PC-3 (cell line): ENCODE measurements around the gene NXPH1. TPM values are rescaled to one million over a fixed set of nuclear protein-coding genes. Genes with fewer than 3 reads are reported as not detected.

ENCODE experiments used
- ATAC-seq: fragments of 200-7000 bp; cut with Tn5 transposase; 2 replicates; pipeline ENCODE4 v1.9.1; 2020; ENCODE audit warnings: mild to moderate bottlenecking, moderate library complexity
- BruUV-seq: library from RNA; stranded (reverse); fragments of 400-500 nt; replicated peaks from 2 replicates; lab custom pipeline; 2021; lab: Mats Ljungman, UMichigan
- CTCF ChIA-PET: fragments of 300-600 bp; sonication (Branson Sonifier 250); formaldehyde crosslinking; loops from one replicate; lab custom pipeline; 2022; ENCODE audit warnings: antibody characterized with exemption; lab: Charles Lee
- POLR2A ChIA-PET: fragments of 300-600 bp; sonication (Branson Sonifier 250); formaldehyde crosslinking; loops from one replicate; lab custom pipeline; 2022; ENCODE audit warnings: antibody characterized with exemption; ENCODE audit not compliant: unreplicated experiment; lab: Charles Lee
- DNase-seq: peaks from one replicate; pipeline ENCODE4 v3.0.0-alpha.2; 2015
- H2AFZ ChIP-seq: fragments of 300-600 bp; sonication (generic); 2 replicates; pipeline ENCODE4 v1.6.0; 2016; ENCODE audit warnings: antibody characterized with exemption, low read length
- H3F3A ChIP-seq: fragments of 300-600 bp; sonication (generic); one replicate; pipeline ENCODE4 v1.6.0; 2017; ENCODE audit warnings: antibody characterized with exemption, low read length, control low read depth, mild to moderate bottlenecking; ENCODE audit not compliant: unreplicated experiment
- H3K27ac ChIP-seq: fragments of 300-600 bp; sonication (generic); 2 replicates; pipeline ENCODE4 v1.5.1; 2016; ENCODE audit warnings: mild to moderate bottlenecking, low read length
- H3K27me3 ChIP-seq: fragments of 300-600 bp; sonication (generic); 2 replicates; pipeline ENCODE4 v1.6.1; 2016; ENCODE audit warnings: low read length, mixed read lengths
- H3K36me3 ChIP-seq: fragments of 300-600 bp; sonication (generic); 2 replicates; pipeline ENCODE4 v1.6.1; 2016; ENCODE audit warnings: low read depth, mixed run types, low read length, mixed read lengths
- H3K4me1 ChIP-seq: fragments of 300-600 bp; sonication (generic); 2 replicates; pipeline ENCODE4 v1.5.1; 2016; ENCODE audit warnings: low read length; ENCODE audit not compliant: insufficient read depth
- H3K4me2 ChIP-seq: fragments of 300-600 bp; sonication (generic); 2 replicates; pipeline ENCODE4 v1.6.0; 2016; ENCODE audit warnings: low read length
- H3K4me3 ChIP-seq: fragments of 300-600 bp; sonication (generic); 2 replicates; pipeline ENCODE4 v1.5.1; 2016; ENCODE audit warnings: mild to moderate bottlenecking, low read length, mixed read lengths
- H3K79me2 ChIP-seq: fragments of 300-600 bp; sonication (generic); 2 replicates; pipeline ENCODE4 v1.6.1; 2017; ENCODE audit warnings: low read length, mixed read lengths
- H3K9ac ChIP-seq: fragments of 300-600 bp; sonication (generic); 2 replicates; pipeline ENCODE4 v1.6.0; 2016; ENCODE audit warnings: mild to moderate bottlenecking, low read length
- H3K9me2 ChIP-seq: fragments of 300-600 bp; sonication (generic); replicated peaks from 2 replicates; pipeline ENCODE4 v1.6.1; 2016; ENCODE audit warnings: mixed run types, low read length, mixed read lengths
- H3K9me3 ChIP-seq: fragments of 300-600 bp; sonication (generic); 2 replicates; pipeline ENCODE4 v1.6.1; 2016; ENCODE audit warnings: low read length, mixed read lengths
- H4K20me1 ChIP-seq: fragments of 300-600 bp; sonication (generic); 2 replicates; pipeline ENCODE4 v1.6.1; 2016; ENCODE audit warnings: low read length, mixed read lengths
- CTCF ChIP-seq: fragments of 300-600 bp; sonication (generic); conservative IDR thresholded peaks from 2 replicates; pipeline ENCODE4 v1.5.1; 2017; ENCODE audit warnings: antibody characterized with exemption, low read depth, mild to moderate bottlenecking, low read length
- EZH2 ChIP-seq: fragments of 300-600 bp; sonication (generic); IDR thresholded peaks from one replicate; pipeline ENCODE4 v1.6.1; 2017; ENCODE audit warnings: antibody characterized with exemption, mild to moderate bottlenecking, low read length; ENCODE audit not compliant: unreplicated experiment
- EZH2phosphoT487 ChIP-seq: fragments of 300-600 bp; sonication (generic); IDR thresholded peaks from 2 replicates; pipeline ENCODE4 v1.6.1; 2018; ENCODE audit warnings: mild to moderate bottlenecking, antibody characterized with exemption, low read length, borderline replicate concordance
- intact Hi-C: fragments of 100-400 bp; cut with micrococcal nuclease; formaldehyde crosslinking; loops from 2 replicates; pipeline ENCODE4 v1.9.0; 2023
- total RNA-seq: library from RNA; depleted of rRNA; stranded (reverse); fragments of >200 nt; gene quantifications from 2 replicates; pipeline ENCODE4 v1.2.3, GENCODE V29; 2014

Gene NXPH1
- total RNA-seq, 1 experiment from 2014 or later: not detected

- BruUV-seq: no TSS peak
- ATAC-seq: no peak
Observed at GRCh38 chr7:8615019-8615418, 181.6 kb downstream of the NXPH1 start.

GRCh38 chr7:8618441-8619070, 185.1 kb downstream of the NXPH1 start:
- TF ChIP-seq EZH2phosphoT487 (no peak), CTCF (no peak), EZH2 (no peak)
- POLR2A ChIA-PET: no interaction called here

More at GRCh38 chr7:8615019-8615418, 181.6 kb downstream of the NXPH1 start:
- no peaks in the 10 kb centered on the region for H3K27me3 ChIP-seq
- CTCF ChIA-PET: no interaction called here
- no peak overlapping the region for H3K4me3 ChIP-seq
- H2AFZ ChIP-seq: no peak overlapping the region
- no peak overlapping the region for H3K27ac ChIP-seq
- no peak for DNase-seq
- POLR2A ChIA-PET: no interaction called here
- TF ChIP-seq EZH2phosphoT487 (no peak), EZH2 (no peak), CTCF (no peak)
- H3F3A ChIP-seq: no peaks in the 10 kb centered on the region
- H4K20me1 ChIP-seq: no peaks in the 10 kb centered on the region
- 0 out of 2 replicates have a peak, but pooled peaks cover 3% of the 10 kb centered on the region for H3K9me3 ChIP-seq
- no peak overlapping the region for H3K4me2 ChIP-seq
- intact Hi-C loops: no loop called here
- H3K79me2 ChIP-seq: no peaks in the 10 kb centered on the region
- no peaks in the 10 kb centered on the region for H3K36me3 ChIP-seq
- no peaks in the 10 kb centered on the region for H3K4me1 ChIP-seq
- H3K9me2 ChIP-seq: no peaks in the 10 kb centered on the region
- no peak overlapping the region for H3K9ac ChIP-seq

GRCh38 chr7:8620169-8620568, 186.8 kb downstream of the NXPH1 start:
- no peaks in the 10 kb centered on the region for H3K9me2 ChIP-seq
- H3K9ac ChIP-seq: no peak overlapping the region
- H3F3A ChIP-seq: no peaks in the 10 kb centered on the region
- H2AFZ ChIP-seq: no peak overlapping the region
- DNase-seq (no peak), ATAC-seq (no peak)
- intact Hi-C loops: no loop called here
- CTCF ChIA-PET: no interaction called here
- H3K79me2 ChIP-seq: no peaks in the 10 kb centered on the region
- no peak overlapping the region for H3K4me2 ChIP-seq
- no peak overlapping the region for H3K27ac ChIP-seq
- no peaks in the 10 kb centered on the region for H3K4me1 ChIP-seq
- POLR2A ChIA-PET: no interaction called here
- no peaks in the 10 kb centered on the region for H4K20me1 ChIP-seq
- no peaks in the 10 kb centered on the region for H3K36me3 ChIP-seq
- BruUV-seq: no TSS peak
- no peaks in the 10 kb centered on the region for H3K27me3 ChIP-seq
- no peak for TF ChIP-seq EZH2
- no peak for TF ChIP-seq EZH2phosphoT487
- TF ChIP-seq CTCF: no peak
- H3K9me3 ChIP-seq: 0 out of 2 replicates have a peak, but pooled peaks cover 3% of the 10 kb centered on the region
- no peak overlapping the region for H3K4me3 ChIP-seq

More at GRCh38 chr7:8618441-8619070, 185.1 kb downstream of the NXPH1 start:
- no peak overlapping the region for H3K4me2 ChIP-seq
- DNase-seq: no peak
- no peaks in the 10 kb centered on the region for H4K20me1 ChIP-seq
- BruUV-seq: no TSS peak
- H3K4me1 ChIP-seq: no peaks in the 10 kb centered on the region
- no peak overlapping the region for H3K27ac ChIP-seq
- H3K9me3 ChIP-seq: 0 out of 2 replicates have a peak, but pooled peaks cover 3% of the 10 kb centered on the region
- no peaks in the 10 kb centered on the region for H3K27me3 ChIP-seq
- no peak for ATAC-seq
- intact Hi-C loops: no loop called here
- H3F3A ChIP-seq: no peaks in the 10 kb centered on the region
- CTCF ChIA-PET: no interaction called here
- H3K79me2 ChIP-seq: no peaks in the 10 kb centered on the region
- H2AFZ ChIP-seq: no peak overlapping the region
- no peaks in the 10 kb centered on the region for H3K9me2 ChIP-seq
- H3K36me3 ChIP-seq: no peaks in the 10 kb centered on the region
- H3K4me3 ChIP-seq: no peak overlapping the region
- no peak overlapping the region for H3K9ac ChIP-seq
